Esophagus muscularis mucosa (tissue), 4 donors: ENCODE measurements around the gene SH2D7.

Experiments
- CTCF ChIP-seq, 3 experiments: fragments of 200-600 bp in 2 of 3; fragments of 450-650 bp in 1 of 3; sonication (generic) in 2 of 3; IDR thresholded peaks; one replicate each; pipeline ENCODE4 v1.5.1; 2017 to 2019; ENCODE audit warnings: antibody characterized with exemption in 3 of 3, mild to moderate bottlenecking in 2 of 3, moderate library complexity in 1 of 3
- EP300 ChIP-seq: sonication (generic); formaldehyde crosslinking; IDR thresholded peaks from one replicate; pipeline ENCODE4 v1.6.1; 2017; ENCODE audit warnings: antibody characterized with exemption
- POLR2A ChIP-seq: fragments of 450-650 bp; IDR thresholded peaks from one replicate; pipeline ENCODE4 v1.6.1; 2017; ENCODE audit warnings: antibody characterized with exemption, moderate library complexity, mild to moderate bottlenecking, low read depth

GRCh38 chr15:78076231-78077052 lies 15.9 kb upstream of the SH2D7 start:
- TF ChIP-seq CTCF (IDR thresholded peaks at IDR 0.05) (peak in 1 of 3 experiments; percentile 5), POLR2A (no peak), EP300 (no peak)
